Endothelial cell (in vitro differentiated cells): Measurements from ENCODE around the gene SLC25A43. TPM values are rescaled to one million over a fixed set of nuclear protein-coding genes. Genes with fewer than 3 reads are reported as not detected.
"Not testable (repeated sequence)": the region's sequence is repeated elsewhere in the genome, so short reads cannot be mapped to it uniquely, and the experiment has no call there.

Experiments
- DNase-seq: peaks from one replicate; pipeline ENCODE4 v3.0.0; 2021; ENCODE audit warnings: low spot score
- H3K27ac Mint-ChIP-seq: one replicate; pipeline ENCODE4 v1.8.0; 2021; ENCODE audit warnings: mixed read lengths, inconsistent platforms; ENCODE audit not compliant: unreplicated experiment
- H3K27me3 Mint-ChIP-seq: one replicate; pipeline ENCODE4 v1.8.0; 2021; ENCODE audit warnings: mild to moderate bottlenecking, moderate library complexity, mixed read lengths, inconsistent platforms; ENCODE audit not compliant: unreplicated experiment
- H3K36me3 Mint-ChIP-seq: one replicate; pipeline ENCODE4 v1.8.0; 2021; ENCODE audit warnings: mild to moderate bottlenecking, low read depth, mixed read lengths, inconsistent platforms; ENCODE audit not compliant: unreplicated experiment
- H3K4me1 Mint-ChIP-seq: one replicate; pipeline ENCODE4 v1.8.0; 2021; ENCODE audit warnings: mild to moderate bottlenecking, mixed read lengths, inconsistent platforms; ENCODE audit not compliant: unreplicated experiment
- H3K4me3 Mint-ChIP-seq: one replicate; pipeline ENCODE4 v1.8.0; 2021; ENCODE audit warnings: mild to moderate bottlenecking, mixed read lengths, inconsistent platforms; ENCODE audit not compliant: unreplicated experiment
- H3K9me3 Mint-ChIP-seq: one replicate; pipeline ENCODE4 v1.8.0; 2021; ENCODE audit warnings: mixed read lengths, inconsistent platforms; ENCODE audit not compliant: unreplicated experiment
- total RNA-seq: library from RNA; stranded (reverse); fragmentation: NEBNext Ultra II Directional; extraction: Animal tissue kit (Norgen Biotek cat#: 25700); gene quantifications from one replicate; pipeline ENCODE4 v1.2.1, GENCODE V29; 2021; ENCODE audit not compliant: unreplicated experiment
- TF ChIP-seq, protein P1 (sequence below): fragments of 200-600 bp; sonication (generic); IDR thresholded peaks from one replicate; pipeline ENCODE4 v1.5.0; 2021; ENCODE audit warnings: antibody characterized with exemption; ENCODE audit not compliant: unreplicated experiment

Gene SLC25A43
- total RNA-seq, 1 donor from 2014 or later = 6.5 TPM

GRCh38 chrX:119481323-119481801, 82.2 kb downstream of the SLC25A43 start:
- Mint-ChIP-seq H3K4me1 (no peaks in the 10 kb centered on the region), H3K4me3 (no peak overlapping the region), H3K27ac (no peak overlapping the region), H3K9me3 (no peaks in the 10 kb centered on the region), H3K27me3 (peaks cover 3% of the 10 kb centered on the region), H3K36me3 (no peaks in the 10 kb centered on the region)
- DNase-seq = no peak
- TF ChIP-seq, protein P1, sequence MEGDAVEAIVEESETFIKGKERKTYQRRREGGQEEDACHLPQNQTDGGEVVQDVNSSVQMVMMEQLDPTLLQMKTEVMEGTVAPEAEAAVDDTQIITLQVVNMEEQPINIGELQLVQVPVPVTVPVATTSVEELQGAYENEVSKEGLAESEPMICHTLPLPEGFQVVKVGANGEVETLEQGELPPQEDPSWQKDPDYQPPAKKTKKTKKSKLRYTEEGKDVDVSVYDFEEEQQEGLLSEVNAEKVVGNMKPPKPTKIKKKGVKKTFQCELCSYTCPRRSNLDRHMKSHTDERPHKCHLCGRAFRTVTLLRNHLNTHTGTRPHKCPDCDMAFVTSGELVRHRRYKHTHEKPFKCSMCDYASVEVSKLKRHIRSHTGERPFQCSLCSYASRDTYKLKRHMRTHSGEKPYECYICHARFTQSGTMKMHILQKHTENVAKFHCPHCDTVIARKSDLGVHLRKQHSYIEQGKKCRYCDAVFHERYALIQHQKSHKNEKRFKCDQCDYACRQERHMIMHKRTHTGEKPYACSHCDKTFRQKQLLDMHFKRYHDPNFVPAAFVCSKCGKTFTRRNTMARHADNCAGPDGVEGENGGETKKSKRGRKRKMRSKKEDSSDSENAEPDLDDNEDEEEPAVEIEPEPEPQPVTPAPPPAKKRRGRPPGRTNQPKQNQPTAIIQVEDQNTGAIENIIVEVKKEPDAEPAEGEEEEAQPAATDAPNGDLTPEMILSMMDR = no peak

- peaks cover 3% of the 10 kb centered on the region for H3K27me3 Mint-ChIP-seq
- H3K27ac Mint-ChIP-seq = no peak overlapping the region
- no peak overlapping the region for H3K4me3 Mint-ChIP-seq
- H3K4me1 Mint-ChIP-seq = no peaks in the 10 kb centered on the region
- TF ChIP-seq, protein P1 = no peak
- H3K9me3 Mint-ChIP-seq = no peaks in the 10 kb centered on the region
- no peak for DNase-seq
- H3K36me3 Mint-ChIP-seq = no peaks in the 10 kb centered on the region
Measured at GRCh38 chrX:119482041-119482440, 82.9 kb downstream of the SLC25A43 start.

- Mint-ChIP-seq H3K4me1 (no peaks in the 10 kb centered on the region), H3K4me3 (peak overlapping the region; percentile 56), H3K36me3 (no peaks in the 10 kb centered on the region), H3K9me3 (no peaks in the 10 kb centered on the region), H3K27ac (no peak overlapping the region), H3K27me3 (peaks cover 3% of the 10 kb centered on the region)
- DNase-seq = peak; percentile 67
- TF ChIP-seq, protein P1 = peak; percentile 37
Measured at GRCh38 chrX:119482481-119483480, 83.6 kb downstream of the SLC25A43 start.

DNA sequence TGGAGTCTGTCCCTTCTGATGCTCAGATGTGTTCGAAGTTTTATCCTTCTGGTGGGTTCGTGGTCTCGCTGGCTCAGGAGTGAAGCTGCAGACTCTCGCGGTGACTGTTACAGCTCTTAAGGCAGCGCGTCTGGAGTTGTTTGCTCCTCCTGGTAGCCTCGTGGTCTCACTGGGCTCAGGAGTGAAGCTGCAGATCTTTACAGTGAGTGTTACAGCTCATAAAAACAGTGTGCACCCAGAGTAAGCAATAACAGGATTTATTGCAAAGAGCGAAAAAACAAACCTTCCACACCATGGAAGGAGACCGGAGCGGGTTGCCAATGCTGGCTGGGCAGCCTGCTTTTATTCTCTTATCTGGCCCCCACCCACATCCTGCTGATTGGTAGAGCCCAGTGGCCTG, 87.6 kb downstream of the SLC25A43 start:
- DNase-seq = no peak
- H3K4me3 Mint-ChIP-seq = no peak overlapping the region
- H3K9me3 Mint-ChIP-seq = no peaks in the 10 kb centered on the region
- H3K4me1 Mint-ChIP-seq = no peaks in the 10 kb centered on the region
- H3K27ac Mint-ChIP-seq = no peak overlapping the region
- H3K36me3 Mint-ChIP-seq = no peaks in the 10 kb centered on the region
- TF ChIP-seq, protein P1 = no peak
- H3K27me3 Mint-ChIP-seq = peaks cover 4% of the 10 kb centered on the region

- H3K27me3 Mint-ChIP-seq, H3K36me3 Mint-ChIP-seq, H3K4me1 Mint-ChIP-seq, H3K9me3 Mint-ChIP-seq, H3K4me3 Mint-ChIP-seq, DNase-seq, H3K27ac Mint-ChIP-seq: not testable (repeated sequence)
Measured at GRCh38 chrX:119487766-119488165, 88.6 kb downstream of the SLC25A43 start.
